ENCODE measurements around the gene USP6NL.

Gene USP6NL

DNA sequence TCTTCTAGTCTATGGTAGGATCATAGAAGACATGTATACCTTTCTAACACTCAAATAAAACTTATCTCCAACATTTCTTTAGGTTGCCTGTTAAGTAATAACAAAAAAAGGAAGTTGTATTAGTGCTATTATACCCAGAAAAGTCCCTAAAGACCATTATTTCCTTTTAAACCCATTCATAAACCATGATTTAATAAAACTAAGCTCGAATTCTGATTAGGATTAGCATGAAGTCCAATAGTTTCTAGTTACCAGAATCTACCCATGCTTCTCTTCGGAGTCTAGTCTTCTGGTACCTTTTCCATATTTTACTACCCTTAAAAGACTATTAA is 62.7 kb downstream of the USP6NL start:
- Histone ChIP-seq H3K4me1 (ENCODE audit: low read length) (peaks cover 54% of the 10 kb centered on the region), H3K4me3 (ENCODE audit: low read length) (peak overlapping the region; percentile 51; the same call in 1 of the 2 replicates), H3K4me2 (ENCODE audit: low read length) (peak overlapping the region; percentile 68), H2AFZ (ENCODE audit: low read depth, low read length) (no peak overlapping the region), H4K20me1 (ENCODE audit: insufficient read depth, low read length) (no peaks in the 10 kb centered on the region), H3K27ac (ENCODE audit: low read length) (peak overlapping the region; percentile 48), H3K27me3 (ENCODE audit: low read depth, low read length) (no peaks in the 10 kb centered on the region), H3K9me3 (ENCODE audit: insufficient read depth, low read length) (no peaks in the 10 kb centered on the region), H3K9ac (ENCODE audit: low read length) (peak overlapping the region; percentile 34; the same call in 1 of the 2 replicates), H3K36me3 (replicated peaks; ENCODE audit: low read depth, low read length) (no peaks in the 10 kb centered on the region), H3K79me2 (ENCODE audit: low read length) (peaks cover 16% of the 10 kb centered on the region; the same call in 1 of the 2 replicates)
- TF ChIP-seq EZH2phosphoT487 (IDR thresholded peaks at IDR 0.05; ENCODE audit: low read depth), result no peak
- TF ChIP-seq, protein P1, sequence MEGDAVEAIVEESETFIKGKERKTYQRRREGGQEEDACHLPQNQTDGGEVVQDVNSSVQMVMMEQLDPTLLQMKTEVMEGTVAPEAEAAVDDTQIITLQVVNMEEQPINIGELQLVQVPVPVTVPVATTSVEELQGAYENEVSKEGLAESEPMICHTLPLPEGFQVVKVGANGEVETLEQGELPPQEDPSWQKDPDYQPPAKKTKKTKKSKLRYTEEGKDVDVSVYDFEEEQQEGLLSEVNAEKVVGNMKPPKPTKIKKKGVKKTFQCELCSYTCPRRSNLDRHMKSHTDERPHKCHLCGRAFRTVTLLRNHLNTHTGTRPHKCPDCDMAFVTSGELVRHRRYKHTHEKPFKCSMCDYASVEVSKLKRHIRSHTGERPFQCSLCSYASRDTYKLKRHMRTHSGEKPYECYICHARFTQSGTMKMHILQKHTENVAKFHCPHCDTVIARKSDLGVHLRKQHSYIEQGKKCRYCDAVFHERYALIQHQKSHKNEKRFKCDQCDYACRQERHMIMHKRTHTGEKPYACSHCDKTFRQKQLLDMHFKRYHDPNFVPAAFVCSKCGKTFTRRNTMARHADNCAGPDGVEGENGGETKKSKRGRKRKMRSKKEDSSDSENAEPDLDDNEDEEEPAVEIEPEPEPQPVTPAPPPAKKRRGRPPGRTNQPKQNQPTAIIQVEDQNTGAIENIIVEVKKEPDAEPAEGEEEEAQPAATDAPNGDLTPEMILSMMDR (IDR thresholded peaks at IDR 0.05; ENCODE audit: low read depth, low read length), result no peak

DNA sequence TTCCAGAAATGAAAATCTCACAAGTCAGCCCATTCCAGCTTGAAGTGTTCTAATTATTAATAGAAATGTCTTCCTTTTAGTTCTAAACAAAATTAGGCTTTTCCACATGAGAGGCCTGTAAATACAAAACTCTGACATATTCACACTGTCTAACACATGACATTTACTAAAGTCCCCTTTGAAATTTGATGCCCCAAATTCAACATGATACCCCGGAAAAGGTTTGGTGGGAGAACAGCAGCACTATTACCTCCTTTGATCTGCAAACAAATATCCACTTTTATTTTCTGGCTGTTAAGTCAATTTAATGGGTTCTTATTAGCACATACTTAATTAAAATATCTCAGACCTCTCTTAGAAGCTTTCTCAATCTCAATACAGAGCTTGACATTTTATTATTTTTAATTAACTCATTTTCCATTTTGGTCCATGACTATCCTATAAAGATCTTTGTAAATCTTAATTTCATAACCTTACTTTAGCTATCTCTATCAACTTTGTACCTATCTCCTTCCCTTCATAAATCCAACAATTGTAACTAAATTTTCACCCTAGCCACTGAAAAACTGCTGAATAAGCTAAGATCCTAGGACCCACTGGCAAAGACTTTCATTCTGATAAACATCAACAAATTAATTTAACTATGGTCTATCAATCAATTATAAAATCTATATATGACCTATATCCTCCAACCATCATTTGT is 63.2 kb downstream of the USP6NL start:
- H3K9ac ChIP-seq (ENCODE audit: low read length), result no peak overlapping the region
- peaks cover 49% of the 10 kb centered on the region for H3K4me1 ChIP-seq (ENCODE audit: low read length)
- H3K4me2 ChIP-seq (ENCODE audit: low read length), result peak overlapping the region; percentile 68
- peaks cover 16% of the 10 kb centered on the region; the same call in 1 of the 2 replicates for H3K79me2 ChIP-seq (ENCODE audit: low read length)
- H2AFZ ChIP-seq (ENCODE audit: low read depth, low read length), result no peak overlapping the region
- TF ChIP-seq EZH2phosphoT487 (IDR thresholded peaks at IDR 0.05; ENCODE audit: low read depth), result no peak
- TF ChIP-seq, protein P1 (IDR thresholded peaks at IDR 0.05; ENCODE audit: low read depth, low read length), result no peak
- no peak overlapping the region for H3K27ac ChIP-seq (ENCODE audit: low read length)
- H3K4me3 ChIP-seq (ENCODE audit: low read length), result peak overlapping the region; percentile 51; the same call in 1 of the 2 replicates
- no peaks in the 10 kb centered on the region for H3K9me3 ChIP-seq (ENCODE audit: insufficient read depth, low read length)
- no peaks in the 10 kb centered on the region for H3K27me3 ChIP-seq (ENCODE audit: low read depth, low read length)
- no peaks in the 10 kb centered on the region for H4K20me1 ChIP-seq (ENCODE audit: insufficient read depth, low read length)
- no peaks in the 10 kb centered on the region for H3K36me3 ChIP-seq (replicated peaks; ENCODE audit: low read depth, low read length)

DNA sequence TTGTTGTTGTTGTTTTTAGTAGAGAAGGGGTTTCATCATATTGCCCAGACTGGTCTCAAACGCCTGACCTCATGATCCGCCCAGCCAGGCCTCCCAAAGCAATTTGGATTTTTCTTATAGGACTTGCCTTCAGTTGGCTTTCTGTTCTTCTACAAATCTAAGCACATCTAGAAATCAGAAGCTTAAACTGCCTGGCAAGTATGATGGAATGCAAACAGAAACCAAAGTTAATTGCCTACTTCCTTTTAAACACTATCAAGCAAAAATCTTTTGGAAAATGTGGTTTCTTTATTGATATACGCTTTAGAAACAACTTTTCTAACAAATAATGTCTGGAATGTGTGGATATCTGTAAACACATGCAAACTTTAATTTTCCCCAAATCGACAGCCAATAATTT is 64.9 kb downstream of the USP6NL start:
- Histone ChIP-seq H3K36me3 (replicated peaks; ENCODE audit: low read depth, low read length) (no peaks in the 10 kb centered on the region), H3K9ac (ENCODE audit: low read length) (no peak overlapping the region), H3K4me2 (ENCODE audit: low read length) (no peak overlapping the region), H4K20me1 (ENCODE audit: insufficient read depth, low read length) (no peaks in the 10 kb centered on the region), H3K4me3 (ENCODE audit: low read length) (no peak overlapping the region), H3K27me3 (ENCODE audit: low read depth, low read length) (no peaks in the 10 kb centered on the region), H3K4me1 (ENCODE audit: low read length) (peaks cover 35% of the 10 kb centered on the region), H3K79me2 (ENCODE audit: low read length) (peaks cover 8% of the 10 kb centered on the region; the same call in 1 of the 2 replicates), H2AFZ (ENCODE audit: low read depth, low read length) (no peak overlapping the region), H3K27ac (ENCODE audit: low read length) (no peak overlapping the region), H3K9me3 (ENCODE audit: insufficient read depth, low read length) (no peaks in the 10 kb centered on the region)
- TF ChIP-seq EZH2phosphoT487 (IDR thresholded peaks at IDR 0.05; ENCODE audit: low read depth), result no peak
- TF ChIP-seq, protein P1 (IDR thresholded peaks at IDR 0.05; ENCODE audit: low read depth, low read length), result no peak

DNA sequence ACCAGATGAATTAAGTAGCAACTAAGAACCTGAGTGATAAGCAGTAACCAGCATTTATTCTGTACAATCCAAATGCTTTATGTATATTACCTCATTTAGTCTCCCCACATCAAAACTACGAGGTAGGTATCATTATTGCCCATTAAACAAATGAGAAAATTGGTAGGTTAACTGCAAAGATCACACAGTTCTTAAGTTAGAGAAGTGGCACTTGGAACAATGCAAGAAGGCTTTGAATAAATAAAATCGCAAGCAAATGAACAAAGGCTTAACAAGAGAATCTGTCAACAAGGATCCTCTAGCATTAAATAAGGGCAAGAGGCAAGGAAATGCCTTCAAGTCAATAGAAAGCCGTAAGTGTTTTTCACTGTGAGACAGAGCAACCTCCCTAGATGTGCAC is 70.2 kb downstream of the USP6NL start:
- Histone ChIP-seq H3K9ac (ENCODE audit: low read length) (no peak overlapping the region), H3K4me2 (ENCODE audit: low read length) (no peak overlapping the region), H4K20me1 (ENCODE audit: insufficient read depth, low read length) (no peaks in the 10 kb centered on the region), H3K4me1 (ENCODE audit: low read length) (no peaks in the 10 kb centered on the region), H3K36me3 (replicated peaks; ENCODE audit: low read depth, low read length) (no peaks in the 10 kb centered on the region), H3K9me3 (ENCODE audit: insufficient read depth, low read length) (no peaks in the 10 kb centered on the region), H2AFZ (ENCODE audit: low read depth, low read length) (no peak overlapping the region), H3K27ac (ENCODE audit: low read length) (no peak overlapping the region), H3K27me3 (ENCODE audit: low read depth, low read length) (no peaks in the 10 kb centered on the region), H3K4me3 (ENCODE audit: low read length) (no peak overlapping the region), H3K79me2 (ENCODE audit: low read length) (no peaks in the 10 kb centered on the region; the same call in 1 of the 2 replicates)
- TF ChIP-seq EZH2phosphoT487 (IDR thresholded peaks at IDR 0.05; ENCODE audit: low read depth), result no peak
- TF ChIP-seq, protein P1 (IDR thresholded peaks at IDR 0.05; ENCODE audit: low read depth, low read length), result no peak
